Left lung (tissue), 10 donors: ENCODE data around the gene OLIG2. TPM values are rescaled to one million over a fixed set of nuclear protein-coding genes. Genes with fewer than 3 reads are reported as not detected.

ENCODE experiments used
- ATAC-seq: fragments of 200-7000 bp; cut with Tn5 transposase; one replicate; pipeline ENCODE4 v1.9.1; 2020; ENCODE audit warnings: moderate library complexity
- DNase-seq, 4 donors: peaks; one replicate each; pipeline ENCODE4 v3.0.0-alpha.2; 2013 to 2020
- H3K27ac ChIP-seq, 2 donors: fragments of 200-600 bp; sonication (generic) in 1 of 2; one replicate each; pipeline versions ENCODE4 v1.5.0 to v1.8.0; 2020 to 2021
- H3K27me3 ChIP-seq, 2 donors: fragments of 200-600 bp; sonication (generic) in 1 of 2; one replicate each; pipeline versions ENCODE4 v1.5.0 to v1.8.0; 2020 to 2021
- H3K36me3 ChIP-seq, 2 donors: fragments of 200-600 bp; sonication (generic) in 1 of 2; one replicate each; pipeline versions ENCODE4 v1.5.0 to v1.8.0; 2020 to 2021
- H3K4me1 ChIP-seq, 2 donors: fragments of 200-600 bp; one replicate each; pipeline ENCODE4 v1.8.0; 2021
- H3K4me3 ChIP-seq, 2 donors: fragments of 200-600 bp; sonication (generic) in 1 of 2; one replicate each; pipeline versions ENCODE4 v1.5.0 to v1.8.0; 2020 to 2021; ENCODE audit warnings: mild to moderate bottlenecking in 1 of 2
- H3K9me3 ChIP-seq, 2 donors: fragments of 200-600 bp; sonication (generic) in 1 of 2; one replicate each; pipeline versions ENCODE4 v1.5.0 to v1.8.0; 2020 to 2021
- CTCF ChIP-seq, 2 donors: fragments of 200-600 bp; sonication (generic) in 1 of 2; IDR thresholded peaks; one replicate each; pipeline versions ENCODE4 v1.5.0 to v1.8.0; 2021; ENCODE audit warnings: antibody characterized with exemption in 2 of 2
- intact Hi-C, 2 donors: fragments of 100-400 bp; cut with DNase I; formaldehyde crosslinking; loops; one replicate each; pipeline versions ENCODE4 v1.11.2 to v1.14.2; 2022
- polyA plus RNA-seq, 6 donors: library from polyadenylated mRNA; unstranded; fragments of 120-200 nt; gene quantifications; one replicate each; pipeline ENCODE4 v1.2.1, GENCODE V29; 2013; ENCODE audit not compliant: insufficient read length in 6 of 6
- total RNA-seq, 2 donors: library from RNA; stranded (reverse); fragmentation: NEBNext Ultra II Directional; extraction: Animal tissue kit (Norgen Biotek cat#: 25700); gene quantifications; one replicate each; pipeline ENCODE4 v1.2.1, GENCODE V29; 2021
- donor health status: DM: no; HTN: yes; CAD: no.
- donor health status: DM: no; HTN: no; CAD: no.

The OLIG2 gene
- total and polyA plus RNA-seq, 8 donors, result 0.23 to 0.47 TPM; not detected in 6

- no peak for DNase-seq
- Histone ChIP-seq H3K4me1 (peaks cover 0 to 30% of the 10 kb centered on the region in 2 donors), H3K9me3 (no peaks in the 10 kb centered on the region), H3K27me3 (peaks cover 12 to 73% of the 10 kb centered on the region in 2 donors), H3K27ac (no peak overlapping the region), H3K4me3 (no peak overlapping the region), H3K36me3 (no peaks in the 10 kb centered on the region)
- ATAC-seq, result no peak
- intact Hi-C loops, result no loop called here
- no peak for TF ChIP-seq CTCF (IDR thresholded peaks at IDR 0.05)
These were observed 12.1 kb upstream of the OLIG2 start for GRCh38 chr21:33013626-33014025.

GRCh38 chr21:33014331-33014730 lies 11.4 kb upstream of the OLIG2 start:
- H3K4me1 ChIP-seq, result peaks cover 0 to 26% of the 10 kb centered on the region in 2 donors
- H3K27ac ChIP-seq, result no peak overlapping the region
- H3K27me3 ChIP-seq, result peaks cover 19 to 80% of the 10 kb centered on the region in 2 donors
- TF ChIP-seq CTCF (IDR thresholded peaks at IDR 0.05), result no peak
- H3K9me3 ChIP-seq, result no peaks in the 10 kb centered on the region
- no peak for ATAC-seq
- no peak for DNase-seq
- intact Hi-C loops, result no loop called here
- no peaks in the 10 kb centered on the region for H3K36me3 ChIP-seq
- H3K4me3 ChIP-seq, result no peak overlapping the region

GRCh38 chr21:33015096-33015495 lies 10.6 kb upstream of the OLIG2 start:
- intact Hi-C loops, result no loop called here
- H3K4me3 ChIP-seq, result no peak overlapping the region
- H3K27ac ChIP-seq, result no peak overlapping the region
- no peaks in the 10 kb centered on the region for H3K9me3 ChIP-seq
- no peak for ATAC-seq
- no peaks in the 10 kb centered on the region for H3K36me3 ChIP-seq
- H3K4me1 ChIP-seq, result peaks cover 4 to 29% of the 10 kb centered on the region in 2 donors
- no peak for DNase-seq
- TF ChIP-seq CTCF (IDR thresholded peaks at IDR 0.05), result no peak
- peaks cover 27 to 88% of the 10 kb centered on the region in 2 donors for H3K27me3 ChIP-seq

GRCh38 chr21:33015756-33016155 lies 10.0 kb upstream of the OLIG2 start:
- peaks cover 33 to 90% of the 10 kb centered on the region in 2 donors for H3K27me3 ChIP-seq
- intact Hi-C loops, result no loop called here
- no peak for ATAC-seq
- no peaks in the 10 kb centered on the region for H3K9me3 ChIP-seq
- no peaks in the 10 kb centered on the region for H3K36me3 ChIP-seq
- DNase-seq, result no peak
- H3K27ac ChIP-seq, result no peak overlapping the region
- peaks cover 4 to 32% of the 10 kb centered on the region in 2 donors for H3K4me1 ChIP-seq
- no peak overlapping the region for H3K4me3 ChIP-seq
- no peak for TF ChIP-seq CTCF (IDR thresholded peaks at IDR 0.05)

GRCh38 chr21:33018707-33019465 lies 6.8 kb upstream of the OLIG2 start:
- no peak for DNase-seq
- Histone ChIP-seq H3K9me3 (no peaks in the 10 kb centered on the region), H3K27me3 (peaks cover 63 to 100% of the 10 kb centered on the region in 2 donors), H3K4me1 (peaks cover 4 to 44% of the 10 kb centered on the region in 2 donors), H3K36me3 (no peaks in the 10 kb centered on the region), H3K4me3 (no peak overlapping the region), H3K27ac (no peak overlapping the region)
- intact Hi-C loops, result no loop called here
- no peak for TF ChIP-seq CTCF (IDR thresholded peaks at IDR 0.05)
- no peak for ATAC-seq
